Measurements from ENCODE around the gene TP53I13. TPM values are rescaled to one million over a fixed set of nuclear protein-coding genes. Genes with fewer than 3 reads are reported as not detected.

The TP53I13 gene
- total RNA-seq, 1 experiment from 2014 or later, result 123 TPM

- no TSS peak for BruUV-seq (replicated peaks)
- DNase-seq (ENCODE audit: low read depth, low spot score) (no peak), ATAC-seq (no peak)
- 0 out of 2 replicates have a peak, but pooled peaks cover 2% of the 10 kb centered on the region for H3K36me3 ChIP-seq (ENCODE audit: control insufficient read depth, insufficient read depth, low read length)
- intact Hi-C loops (cut with micrococcal nuclease; ENCODE audit: unreplicated experiment), result no loop called here
- ChIA-PET CTCF (no interaction called here), POLR2A (interaction anchor here (0.8 kb wide), 1 partner anchor 18 kb away, joined by 5 read pairs; no protein-coding TSS in a partner anchor)
- no peak for TF ChIP-seq REST (IDR thresholded peaks at IDR 0.05; ENCODE audit: insufficient read depth in 1 of 2, low read depth in 2 of 2, low read length in 1 of 2)
- TF ChIP-seq CTCF (IDR thresholded peaks at IDR 0.05), result no peak
- no peak for TF ChIP-seq TCF7L2 (IDR thresholded peaks at IDR 0.05; ENCODE audit: low read depth, low read length)
- TF ChIP-seq POLR2AphosphoS5 (IDR thresholded peaks at IDR 0.05; ENCODE audit: low read depth, low read length), result no peak
- peaks cover 12% of the 10 kb centered on the region for H3K4me1 ChIP-seq (ENCODE audit: control insufficient read depth, insufficient read depth, low read length)
- H3K27me3 ChIP-seq (ENCODE audit: control insufficient read depth, insufficient read depth, low read length), result no peaks in the 10 kb centered on the region
- H3K9me3 ChIP-seq (ENCODE audit: control insufficient read depth, insufficient read depth, low read depth, low read length), result no peaks in the 10 kb centered on the region
- no peak overlapping the region for H3K4me3 ChIP-seq (ENCODE audit: low read depth in 2 of 2, low read length in 2 of 2)
- no peak overlapping the region for H3K27ac ChIP-seq (ENCODE audit: low read length)
- in situ Hi-C loops (cut with HindIII; ENCODE audit: low pct_unique_long_range_greater_than_20kb, low sequenced_read_pairs), result no loop called here
Measured at GRCh38 chr17:29582772-29583171, 14.3 kb downstream of the TP53I13 start.

- no peaks in the 10 kb centered on the region for H3K9me3 ChIP-seq (ENCODE audit: control insufficient read depth, insufficient read depth, low read depth, low read length)
- intact Hi-C loops (cut with micrococcal nuclease; ENCODE audit: unreplicated experiment), result no loop called here
- ATAC-seq (no peak), DNase-seq (ENCODE audit: low read depth, low spot score) (no peak)
- H3K4me1 ChIP-seq (ENCODE audit: control insufficient read depth, insufficient read depth, low read length), result peaks cover 19% of the 10 kb centered on the region
- no TSS peak for BruUV-seq (replicated peaks)
- no peak overlapping the region for H3K27ac ChIP-seq (ENCODE audit: low read length)
- in situ Hi-C loops (cut with HindIII; ENCODE audit: low pct_unique_long_range_greater_than_20kb, low sequenced_read_pairs), result no loop called here
- TF ChIP-seq POLR2AphosphoS5 (IDR thresholded peaks at IDR 0.05; ENCODE audit: low read depth, low read length) (no peak), TCF7L2 (IDR thresholded peaks at IDR 0.05; ENCODE audit: low read depth, low read length) (no peak), CTCF (IDR thresholded peaks at IDR 0.05) (no peak), SIN3A (IDR thresholded peaks at IDR 0.05; ENCODE audit: borderline replicate concordance, insufficient read depth, low read depth, low read length) (no peak), REST (IDR thresholded peaks at IDR 0.05; ENCODE audit: insufficient read depth in 1 of 2, low read depth in 2 of 2, low read length in 1 of 2) (no peak)
- H3K36me3 ChIP-seq (ENCODE audit: control insufficient read depth, insufficient read depth, low read length), result peaks cover 2% of the 10 kb centered on the region; the same call in 1 of the 2 replicates
- H3K27me3 ChIP-seq (ENCODE audit: control insufficient read depth, insufficient read depth, low read length), result no peaks in the 10 kb centered on the region
- H3K4me3 ChIP-seq (ENCODE audit: low read depth in 2 of 2, low read length in 2 of 2), result no peak overlapping the region
- ChIA-PET CTCF (interaction anchor here (0.7 kb wide), 1 partner anchor 97 kb away, joined by 3 read pairs; no protein-coding TSS in a partner anchor), POLR2A (interaction anchor here (0.8 kb wide), 1 partner anchor 17 kb away, joined by 5 read pairs; no protein-coding TSS in a partner anchor)
Measured at GRCh38 chr17:29583324-29584248, 15.1 kb downstream of the TP53I13 start.

Measured in Panc1 (cell line).